Pancreas (tissue), 10 donors: ENCODE data around the gene RNPEPL1. TPM values are rescaled to one million over a fixed set of nuclear protein-coding genes. Genes with fewer than 3 reads are reported as not detected.
A peak's percentile ranks its signal among the peaks of the same experiment; 100 is the strongest.

Source experiments
- ATAC-seq, 4 donors: fragments of 200-7000 bp; cut with Tn5 transposase; one replicate each; pipeline versions ENCODE4 v1.8.0 to v1.9.1; 2020; ENCODE audit warnings: mild to moderate bottlenecking in 4 of 4, moderate library complexity in 4 of 4
- DNase-seq, 6 donors: peaks; one replicate each; pipeline ENCODE4 v3.0.0-alpha.2; 2020
- FAIRE-seq: peaks from 2 replicates; lab custom pipeline; 2012; peaks lifted over from hg19 to GRCh38; lab: Jason Lieb, UNC
- H3K27ac ChIP-seq, 4 donors: fragments of 200-600 bp; sonication (generic); 1 replicate in 3 of 4; 2 replicates in 1 of 4; pipeline versions ENCODE4 v1.5.0 to v1.8.0; 2020
- H3K27me3 ChIP-seq, 4 donors: fragments of 200-600 bp; one replicate each; pipeline ENCODE4 v1.8.0; 2021
- H3K36me3 ChIP-seq, 3 donors: fragments of 200-600 bp; sonication (generic) in 1 of 3; one replicate each; pipeline versions ENCODE4 v1.5.0 to v1.8.0; 2020 to 2021
- H3K4me1 ChIP-seq, 3 donors: fragments of 200-600 bp; one replicate each; pipeline ENCODE4 v1.8.0; 2021
- H3K4me3 ChIP-seq, 4 donors: fragments of 200-600 bp; sonication (generic) in 2 of 4; one replicate each; pipeline versions ENCODE4 v1.5.0 to v1.8.0; 2020 to 2021
- H3K9me3 ChIP-seq, 4 donors: fragments of 200-600 bp; one replicate each; pipeline ENCODE4 v1.8.0; 2021
- CTCF ChIP-seq, 4 donors: fragments of 200-600 bp; sonication (generic) in 3 of 4; IDR thresholded peaks; one replicate each; pipeline versions ENCODE4 v1.5.0 to v1.8.0; 2021; ENCODE audit warnings: antibody characterized with exemption in 4 of 4
- WGBS, 2 donors: extraction: QIAGEN DNeasy Blood & Tissue Kit; methylation state at CpG; one replicate each; pipeline ENCODE4 v1.1.7; 2013; 5-methylcytosine and 5-hydroxymethylcytosine counted together
- intact Hi-C, 3 donors: fragments of 100-400 bp; cut with DNase I; formaldehyde crosslinking; loops; one replicate each; pipeline versions ENCODE4 v1.11.1 to v1.14.2; 2022
- polyA plus RNA-seq, 2 donors: library from polyadenylated mRNA; stranded (reverse); fragments of 200-250 nt; gene quantifications; one replicate each; pipeline ENCODE4 v1.2.3, GENCODE V29; 2013
- total RNA-seq, 6 donors: library from RNA; stranded (reverse); fragmentation: NEBNext Ultra II Directional in 4 of 6; extraction: Animal tissue kit (Norgen Biotek cat#: 25700) in 4 of 6; gene quantifications; one replicate each; pipeline versions ENCODE4 v1.2.1 to v1.2.4, GENCODE V29; 2021 to 2023
- donor health status: healthy with polysubstance abuse.
- donor health status: DM: no; HTN: no; CAD: no; lungs with moderate emphysema.
- donor health status: DM: no; HTN: no; CAD: no.
- donor health status: control.
- donor health status: control.
- donor health status: Bipolar disorder and iron deficiency.
- donor health status: DM: yes; HTN: yes; CAD: no.
- donor health status: DM: no; HTN: no; CAD: no.
- donor health status: DM: no; HTN: no; CAD: no.
- donor health status: DM: yes; HTN: yes; CAD: no.

The RNPEPL1 gene
- total and polyA plus RNA-seq, 8 donors: 37.1 to 195 (median 43.9) TPM

DNA sequence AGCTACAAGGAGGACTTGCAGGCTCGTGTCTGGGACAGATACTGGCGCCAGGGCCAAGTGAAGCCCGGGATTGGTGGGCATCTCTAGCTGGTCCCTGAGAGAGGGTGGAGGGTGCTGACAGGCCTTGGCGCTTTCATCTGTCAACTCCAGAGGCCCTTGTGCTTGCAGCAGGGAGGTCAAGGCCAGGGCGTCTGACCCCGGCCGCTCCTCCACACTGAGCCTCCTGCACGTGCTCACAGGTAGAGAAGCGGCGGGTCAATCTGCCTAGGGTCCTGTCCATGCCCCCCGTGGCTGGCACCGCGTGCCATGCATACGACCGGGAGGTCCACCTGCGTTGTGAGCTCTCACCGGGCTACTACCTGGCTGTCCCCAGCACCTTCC lies 27.8 kb downstream of the RNPEPL1 start:
- no peak overlapping the region for H3K4me3 ChIP-seq
- DNase-seq (peak in 2 of 6 donors; percentile 22 to 69), ATAC-seq (no peak), FAIRE-seq (no peak)
- 92 to 95% methylated on average over 17 of the region's 17 CpGs for WGBS, 2 donors
- no peaks in the 10 kb centered on the region for H3K27me3 ChIP-seq
- no peak for TF ChIP-seq CTCF (IDR thresholded peaks at IDR 0.05)
- peaks cover 0 to 13% (median 0%) of the 10 kb centered on the region in 3 donors for H3K36me3 ChIP-seq
- H3K9me3 ChIP-seq: no peaks in the 10 kb centered on the region
- no peaks in the 10 kb centered on the region for H3K4me1 ChIP-seq
- intact Hi-C loops: no loop called here
- no peak overlapping the region for H3K27ac ChIP-seq

DNA sequence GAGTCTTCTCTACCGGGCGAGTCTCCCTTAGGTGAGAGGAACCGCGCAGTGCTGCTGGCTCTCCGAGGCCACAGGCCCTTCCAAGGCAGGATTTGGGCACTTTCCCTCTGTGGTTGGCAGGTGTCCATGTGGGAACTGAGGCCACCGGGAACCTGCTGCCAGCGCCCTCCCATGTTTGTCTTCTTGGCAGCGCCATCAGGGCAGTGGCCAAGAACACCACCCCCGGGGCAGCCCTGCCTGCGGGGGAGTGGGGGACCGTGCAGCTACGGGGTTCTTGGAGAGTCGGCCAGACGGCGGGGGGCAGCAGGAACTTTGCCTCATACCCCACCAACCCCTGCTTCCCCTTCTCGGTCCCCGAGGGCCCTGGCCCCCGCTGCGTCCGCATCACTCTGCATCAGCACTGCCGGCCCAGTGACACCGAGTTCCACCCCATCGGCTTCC lies 28.2 kb downstream of the RNPEPL1 start:
- DNase-seq (peak in 4 of 6 donors; percentile 13 to 80 (median 34)), FAIRE-seq (no peak), ATAC-seq (peak in 1 of 4 donors; percentile 61)
- Histone ChIP-seq H3K9me3 (no peaks in the 10 kb centered on the region), H3K27me3 (no peaks in the 10 kb centered on the region), H3K36me3 (peaks cover 0 to 13% (median 0%) of the 10 kb centered on the region in 3 donors), H3K4me1 (no peaks in the 10 kb centered on the region), H3K4me3 (no peak overlapping the region), H3K27ac (no peak overlapping the region)
- 83 to 86% methylated on average over 23 of the region's 23 CpGs for WGBS, 2 donors
- intact Hi-C loops: no loop called here
- TF ChIP-seq CTCF (IDR thresholded peaks at IDR 0.05): no peak

DNA sequence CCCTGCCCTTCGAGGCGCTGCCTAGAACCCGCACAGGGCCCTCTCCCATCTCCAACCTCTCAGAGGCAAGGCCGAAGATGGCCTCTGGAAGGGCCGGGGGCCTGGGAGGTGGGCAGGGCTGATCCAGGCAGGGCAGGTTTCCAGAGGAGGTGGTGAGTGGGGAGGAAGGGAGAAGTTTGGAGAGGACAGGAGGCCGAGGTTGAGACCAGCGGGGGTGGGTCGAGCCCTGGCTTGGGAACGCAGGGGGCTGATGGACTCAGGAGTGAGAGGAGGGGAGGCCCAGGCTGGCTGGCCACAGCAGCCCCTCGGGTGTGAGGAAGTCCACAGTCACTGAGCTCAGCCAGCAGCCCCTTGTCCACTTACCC lies 28.8 kb downstream of the RNPEPL1 start:
- FAIRE-seq: no peak
- intact Hi-C loops: no loop called here

DNA sequence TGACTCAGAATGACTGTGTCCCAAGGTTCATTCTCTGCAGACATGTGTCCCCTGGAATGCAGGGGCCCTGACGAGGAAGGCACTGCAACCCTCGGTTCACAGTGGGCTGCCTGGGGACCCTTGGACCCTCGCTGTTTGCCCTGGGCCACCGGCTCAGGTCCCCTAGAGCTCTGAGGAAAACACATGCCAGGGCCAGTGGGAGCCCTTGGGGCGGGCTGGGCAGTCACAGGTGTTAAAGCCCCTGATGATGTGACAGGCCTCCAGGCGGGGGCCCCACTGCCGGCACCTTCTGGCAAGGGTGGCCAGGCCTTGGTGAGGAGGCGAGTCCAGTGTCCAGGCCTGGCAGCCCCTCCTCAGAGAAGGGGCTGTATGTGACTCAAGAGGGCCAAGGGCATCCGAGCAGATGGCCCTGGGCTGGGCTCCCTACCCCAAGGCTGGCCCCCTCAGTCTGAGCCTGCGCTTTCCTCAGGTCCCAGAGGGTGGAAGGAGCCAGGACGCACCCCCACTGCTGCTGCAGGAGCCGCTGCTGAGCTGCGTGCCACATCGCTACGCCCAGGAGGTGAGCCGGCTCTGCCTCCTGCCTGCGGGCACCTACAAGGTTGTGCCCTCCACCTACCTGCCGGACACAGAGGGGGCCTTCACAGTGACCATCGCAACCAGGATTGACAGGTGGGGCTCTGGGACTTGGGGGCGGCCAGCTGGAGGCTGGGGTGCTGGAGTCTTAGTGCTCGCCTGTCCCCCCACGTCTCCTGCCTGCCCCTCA lies 29.3 kb downstream of the RNPEPL1 start:
- DNase-seq (peak in 1 of 6 donors; percentile 43), FAIRE-seq (no peak), ATAC-seq (no peak)
- no peak for TF ChIP-seq CTCF (IDR thresholded peaks at IDR 0.05)
- Histone ChIP-seq H3K27me3 (no peaks in the 10 kb centered on the region), H3K27ac (no peak overlapping the region), H3K36me3 (peaks cover 0 to 6% (median 0%) of the 10 kb centered on the region in 3 donors), H3K4me1 (no peaks in the 10 kb centered on the region), H3K4me3 (no peak overlapping the region), H3K9me3 (no peaks in the 10 kb centered on the region)
- WGBS, 2 donors: 90 to 94% methylated on average over 21 to 22 of the region's 22 CpGs
- intact Hi-C loops: no loop called here

More for the DNA sequence above, 28.8 kb downstream of the RNPEPL1 start:
- Histone ChIP-seq H3K4me1 (no peaks in the 10 kb centered on the region), H3K27ac (no peak overlapping the region), H3K4me3 (no peak overlapping the region), H3K27me3 (no peaks in the 10 kb centered on the region), H3K9me3 (no peaks in the 10 kb centered on the region), H3K36me3 (peaks cover 0 to 11% (median 0%) of the 10 kb centered on the region in 3 donors)
- TF ChIP-seq CTCF (IDR thresholded peaks at IDR 0.05): no peak
- 91 to 94% methylated on average over 10 of the region's 10 CpGs for WGBS, 2 donors
- ATAC-seq: no peak
- peak in 2 of 6 donors; percentile 8 to 18 for DNase-seq
